ENCODE results near the gene APOA4.

The APOA4 gene

DNA sequence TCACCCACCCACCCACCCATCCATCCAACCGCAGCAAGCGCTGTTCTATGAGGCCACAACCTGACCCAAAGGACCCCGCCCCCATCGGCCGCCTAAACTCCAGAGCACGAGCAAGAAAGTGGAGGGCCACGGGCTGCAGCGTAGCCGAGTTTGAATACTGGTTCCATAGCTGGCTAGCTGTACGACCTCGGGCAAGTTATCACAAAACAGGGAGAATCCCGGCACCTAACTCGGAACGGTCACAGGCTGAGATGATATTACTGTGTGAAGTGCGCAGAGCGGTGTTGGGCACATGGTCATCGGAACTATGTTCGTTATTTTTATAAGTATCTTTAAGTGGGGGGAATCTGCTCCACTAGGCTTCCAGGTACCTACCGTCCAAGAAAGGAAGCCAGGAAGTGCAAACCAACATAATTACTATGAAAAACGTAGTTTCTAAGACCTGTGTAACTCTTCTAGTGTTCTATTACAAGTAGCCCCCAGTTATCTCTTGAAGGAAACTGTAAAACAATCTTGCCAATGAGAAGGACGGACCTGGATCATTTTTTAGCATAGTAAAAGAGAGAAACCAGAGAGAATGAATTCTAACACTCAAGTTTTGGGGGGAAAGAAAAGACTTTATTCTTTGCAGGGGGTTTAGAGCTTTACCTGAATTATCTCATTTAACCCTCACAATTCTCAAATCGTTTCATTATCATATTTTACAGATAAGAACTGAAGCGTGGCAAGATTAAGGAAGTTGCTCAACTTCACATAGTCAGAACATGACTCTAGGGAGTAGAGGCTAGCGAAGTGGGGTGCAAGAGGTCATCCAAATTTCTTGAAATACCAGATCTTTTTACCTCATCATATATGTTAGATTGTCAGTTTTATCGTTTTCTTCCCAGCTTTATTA, 49.7 kb downstream of the APOA4 start:
- DNase-seq = no peak

DNA sequence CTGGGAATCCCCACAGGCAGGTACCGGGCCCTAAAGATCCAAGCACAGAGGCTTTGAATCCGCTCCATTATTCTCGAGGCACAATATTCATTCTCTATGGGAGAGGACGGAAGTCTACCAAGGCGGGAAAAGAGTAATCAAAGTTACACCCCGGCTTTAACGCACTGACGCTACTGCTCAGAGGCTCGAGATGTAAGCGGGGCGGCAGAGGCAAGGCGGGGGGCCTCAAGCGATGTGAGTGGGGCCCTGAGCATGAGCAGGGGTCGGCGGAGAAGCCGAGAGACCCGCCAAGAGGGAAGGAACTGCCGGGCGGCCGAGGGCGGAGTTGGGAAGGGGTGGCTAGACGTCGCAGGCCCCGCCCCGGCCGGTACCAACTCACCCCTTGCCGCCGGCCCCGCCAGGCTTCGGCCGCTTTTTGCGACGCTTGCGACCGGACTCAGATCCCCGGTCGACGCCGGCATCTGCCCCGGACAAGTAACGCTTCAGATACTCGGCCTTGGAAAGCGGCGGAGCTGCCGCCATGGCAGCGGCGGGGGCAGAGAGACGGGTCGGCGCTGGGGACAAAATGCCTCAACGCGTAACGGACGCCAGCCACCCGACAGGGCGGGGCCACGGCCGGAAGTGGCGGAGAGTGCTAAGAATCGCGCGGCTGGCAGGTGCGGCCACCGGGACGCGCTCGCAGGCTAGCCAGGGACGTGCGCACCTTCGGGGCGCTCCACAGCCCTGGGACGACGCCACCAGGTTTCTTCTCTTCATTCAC, 50.5 kb downstream of the APOA4 start, which contains the start of gene BUD13:
Gene BUD13, minus strand, starts transcription at position 545 of the 760 bp plus-strand sequence. Its CDS starts 23 bp downstream, at position 522.
- peak; percentile 87 for DNase-seq

DNA sequence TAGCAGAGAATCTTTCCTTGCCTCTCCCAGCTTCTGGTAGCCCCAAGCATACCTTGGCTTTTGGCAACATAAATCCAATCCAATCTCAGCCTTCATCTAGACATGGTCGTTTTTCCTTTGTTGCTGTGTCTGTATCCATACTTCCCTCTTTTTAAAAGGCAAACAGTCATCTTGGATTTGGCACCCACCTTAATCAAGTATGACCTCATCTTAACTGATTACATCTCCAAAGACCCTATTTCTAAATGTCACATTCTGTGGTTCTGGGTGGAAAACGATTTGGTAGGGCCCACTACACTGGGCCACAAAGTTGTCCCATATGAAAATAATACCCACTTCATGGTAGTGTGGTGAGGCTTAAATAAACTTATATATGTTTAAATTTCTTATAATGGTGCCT, 51.2 kb downstream of the APOA4 start:
- no peak for DNase-seq
